Liver (tissue), 9 donors: Measurements from ENCODE around the gene DOCK1. TPM values are rescaled to one million over a fixed set of nuclear protein-coding genes. Genes with fewer than 3 reads are reported as not detected.

Experiments used
- DNase-seq: peaks from one replicate; pipeline ENCODE4 v3.0.0-alpha.2; 2017; ENCODE audit warnings: low spot score
- H3K27ac ChIP-seq, 2 donors: one replicate each; pipeline ENCODE4 v1.7.0; 2013; ENCODE audit warnings: inconsistent platforms in 2 of 2, low read length in 2 of 2, control low read depth in 1 of 2, low read depth in 1 of 2, mild to moderate bottlenecking in 1 of 2
- H3K27me3 ChIP-seq, 4 donors: one replicate each; pipeline versions ENCODE4 v1.6.1 to v1.7.0; 2013; ENCODE audit warnings: low read length in 3 of 4, inconsistent platforms in 1 of 4, mild to moderate bottlenecking in 1 of 4, moderate library complexity in 1 of 4; ENCODE audit not compliant: control insufficient read depth in 4 of 4, insufficient read depth in 4 of 4
- H3K36me3 ChIP-seq, 4 donors: one replicate each; pipeline versions ENCODE4 v1.6.1 to v1.7.0; 2013; ENCODE audit warnings: low read length in 3 of 4, mild to moderate bottlenecking in 3 of 4, low read depth in 1 of 4, moderate library complexity in 1 of 4; ENCODE audit not compliant: control insufficient read depth in 4 of 4, insufficient read depth in 3 of 4
- H3K4me1 ChIP-seq, 4 donors: one replicate each; pipeline versions ENCODE4 v1.6.1 to v1.7.0; 2013; ENCODE audit warnings: low read length in 3 of 4, mild to moderate bottlenecking in 3 of 4, moderate library complexity in 1 of 4; ENCODE audit not compliant: control insufficient read depth in 4 of 4, insufficient read depth in 4 of 4
- H3K4me3 ChIP-seq, 3 donors: one replicate each; pipeline versions ENCODE4 v1.6.1 to v1.7.0; 2013; ENCODE audit warnings: low read length in 3 of 3, control low read depth in 1 of 3, low read depth in 1 of 3, mild to moderate bottlenecking in 1 of 3
- H3K9ac ChIP-seq, 2 donors: one replicate each; pipeline ENCODE4 v1.7.0; 2013; ENCODE audit warnings: low read length in 2 of 2, mild to moderate bottlenecking in 2 of 2, moderate library complexity in 2 of 2, control low read depth in 1 of 2, low read depth in 1 of 2
- H3K9me3 ChIP-seq, 4 donors: one replicate each; pipeline versions ENCODE4 v1.6.1 to v1.7.0; 2013; ENCODE audit warnings: low read length in 3 of 4; ENCODE audit not compliant: control insufficient read depth in 4 of 4
- ATF3 ChIP-seq: IDR thresholded peaks from 2 replicates; pipeline ENCODE4 v1.6.1; 2016; ENCODE audit warnings: antibody characterized with exemption
- CTCF ChIP-seq: fragments of 150-350 bp; IDR thresholded peaks from 2 replicates; pipeline ENCODE4 v1.5.1; 2017; ENCODE audit warnings: improper control_type of control experiment, low read depth, low read length; ENCODE audit not compliant: missing input control
- EGR1 ChIP-seq, 2 donors: IDR thresholded peaks; 2 replicates each; pipeline ENCODE4 v1.6.1; 2016 to 2018; ENCODE audit warnings: antibody characterized with exemption in 2 of 2, low read depth in 2 of 2
- FOXA1 ChIP-seq: IDR thresholded peaks from 2 replicates; pipeline ENCODE4 v1.6.1; 2016; ENCODE audit warnings: antibody characterized with exemption
- FOXA2 ChIP-seq: IDR thresholded peaks from 2 replicates; pipeline ENCODE4 v1.6.1; 2016; ENCODE audit warnings: antibody characterized with exemption
- GABPA ChIP-seq, 2 donors: IDR thresholded peaks in 1 of 2; conservative IDR thresholded peaks in 1 of 2; 2 replicates each; pipeline ENCODE4 v1.6.1; 2016; ENCODE audit warnings: antibody characterized with exemption in 2 of 2, mild to moderate bottlenecking in 1 of 2, moderate library complexity in 1 of 2
- HNF4A ChIP-seq, 2 donors: conservative IDR thresholded peaks; 2 replicates each; pipeline ENCODE4 v1.6.1; 2016; ENCODE audit warnings: antibody characterized with exemption in 2 of 2, mild to moderate bottlenecking in 2 of 2
- HNF4G ChIP-seq: IDR thresholded peaks from 2 replicates; pipeline ENCODE4 v1.6.1; 2016; ENCODE audit warnings: antibody characterized with exemption
- JUND ChIP-seq, 2 donors: IDR thresholded peaks; 2 replicates each; pipeline ENCODE4 v1.6.1; 2016; ENCODE audit warnings: antibody characterized with exemption in 2 of 2
- MAX ChIP-seq: IDR thresholded peaks from 2 replicates; pipeline ENCODE4 v1.6.1; 2016; ENCODE audit warnings: antibody characterized with exemption
- NR2F2 ChIP-seq: IDR thresholded peaks from 2 replicates; pipeline ENCODE4 v1.6.1; 2016; ENCODE audit warnings: antibody characterized with exemption
- RAD21 ChIP-seq, 2 donors: IDR thresholded peaks; 2 replicates each; pipeline ENCODE4 v1.6.1; 2016; ENCODE audit warnings: antibody characterized with exemption in 2 of 2, mild to moderate bottlenecking in 2 of 2
- REST ChIP-seq: IDR thresholded peaks from 2 replicates; pipeline ENCODE4 v1.6.1; 2016; ENCODE audit warnings: antibody characterized with exemption, mild to moderate bottlenecking
- RXRA ChIP-seq, 2 donors: IDR thresholded peaks; 2 replicates each; pipeline ENCODE4 v1.6.1; 2017 to 2018; ENCODE audit warnings: antibody characterized with exemption in 2 of 2, mild to moderate bottlenecking in 1 of 2
- SP1 ChIP-seq: IDR thresholded peaks from 2 replicates; pipeline ENCODE4 v1.6.1; 2018; ENCODE audit warnings: antibody characterized with exemption, mild to moderate bottlenecking
- TAF1 ChIP-seq: conservative IDR thresholded peaks from 2 replicates; pipeline ENCODE4 v1.6.1; 2016; ENCODE audit warnings: antibody characterized with exemption, mild to moderate bottlenecking
- YY1 ChIP-seq: IDR thresholded peaks from 2 replicates; pipeline ENCODE4 v1.6.1; 2016; ENCODE audit warnings: antibody characterized with exemption, mild to moderate bottlenecking
- ZBTB33 ChIP-seq: IDR thresholded peaks from 2 replicates; pipeline ENCODE4 v1.6.1; 2016; ENCODE audit warnings: antibody characterized with exemption
- WGBS: extraction: QIAGEN DNeasy Blood & Tissue Kit; methylation state at CpG from one replicate; pipeline ENCODE4 v1.1.7; 2013; 5-methylcytosine and 5-hydroxymethylcytosine counted together
- polyA plus RNA-seq, 2 donors: library from polyadenylated mRNA; stranded (reverse) in 1 of 2; unstranded in 1 of 2; fragments of 200-250 nt in 1 of 2; fragments of >200 nt in 1 of 2; fragmentation: Nextera tagmentation in 1 of 2; extraction: Ambion mirVana in 1 of 2; gene quantifications; one replicate each; pipeline versions ENCODE4 v1.2.1 to v1.2.3, GENCODE V29; 2013 to 2015
- total RNA-seq, 2 donors: library from RNA; depleted of rRNA; stranded (reverse); fragments of >200 nt; gene quantifications; one replicate each; pipeline ENCODE4 v1.2.3, GENCODE V29; 2014
- donor health status: healthy.
- donor health status: healthy.
- donor health status: healthy.
- donor health status: healthy.
- donor health status: healthy.

Gene DOCK1
- total and polyA plus RNA-seq, 4 donors = 3.8 to 28.8 (median 9.1) TPM

- Histone ChIP-seq H3K27ac (no peak overlapping the region), H3K36me3 (peaks cover 4 to 25% (median 14%) of the 10 kb centered on the region in 4 donors), H3K4me3 (no peak overlapping the region), H3K9me3 (no peaks in the 10 kb centered on the region), H3K9ac (no peak overlapping the region), H3K27me3 (no peaks in the 10 kb centered on the region), H3K4me1 (no peaks in the 10 kb centered on the region)
- no peak for DNase-seq
- TF ChIP-seq MAX (no peak), YY1 (no peak), GABPA (IDR thresholded peaks at IDR 0.05 in 1 of 2, conservative IDR thresholded peaks at IDR 0.05 in 1 of 2) (no peak), TAF1 (no peak), NR2F2 (no peak), HNF4G (no peak), ZBTB33 (no peak)
- 97% methylated on average over 6 of the region's 6 CpGs for WGBS
Observed at GRCh38 chr10:127021801-127022200, 116.6 kb downstream of the DOCK1 start.

- H3K9me3 ChIP-seq = no peaks in the 10 kb centered on the region
- no peak overlapping the region for H3K4me3 ChIP-seq
- WGBS = 86% methylated on average over 13 of the region's 13 CpGs
- H3K4me1 ChIP-seq = no peaks in the 10 kb centered on the region
- H3K36me3 ChIP-seq = peaks cover 4 to 39% (median 19%) of the 10 kb centered on the region in 4 donors
- no peaks in the 10 kb centered on the region for H3K27me3 ChIP-seq
- TF ChIP-seq CTCF (no peak), EGR1 (IDR thresholded peaks at IDR 0.05; ENCODE audit: low read depth in 2 of 2) (no peak), HNF4A (conservative IDR thresholded peaks at IDR 0.05) (no peak), MAX (no peak), FOXA1 (no peak), GABPA (IDR thresholded peaks at IDR 0.05 in 1 of 2, conservative IDR thresholded peaks at IDR 0.05 in 1 of 2) (no peak), ZBTB33 (no peak), SP1 (no peak), JUND (IDR thresholded peaks at IDR 0.05) (no peak), HNF4G (no peak), NR2F2 (no peak), FOXA2 (no peak), YY1 (no peak), RAD21 (IDR thresholded peaks at IDR 0.05) (no peak), ATF3 (no peak), TAF1 (no peak), REST (no peak), RXRA (IDR thresholded peaks at IDR 0.05) (no peak)
- H3K9ac ChIP-seq = no peak overlapping the region
- H3K27ac ChIP-seq = no peak overlapping the region
- no peak for DNase-seq
Observed at GRCh38 chr10:127024685-127025435, 119.6 kb downstream of the DOCK1 start.
